NCI-H345 (cell line): ENCODE results near the gene NPPC.

Experiments
- DNase-seq: peaks from one replicate; lab custom pipeline; 2025; lab: John Stamatoyannopoulos, UW

Gene NPPC

GRCh38 chr2:231884438-231885140, 41.6 kb downstream of the NPPC start:
- DNase-seq = peak; percentile 76

GRCh38 chr2:231883468-231883881, 42.7 kb downstream of the NPPC start:
- DNase-seq = peak; percentile 11

- no peak for DNase-seq
Measured at GRCh38 chr2:231882646-231883045, 43.5 kb downstream of the NPPC start.

- DNase-seq = peak; percentile 47
Measured at GRCh38 chr2:231880371-231880770, 45.8 kb downstream of the NPPC start.

- no peak for DNase-seq
Measured at GRCh38 chr2:231879216-231879615, 47.0 kb downstream of the NPPC start.

- DNase-seq = no peak
Measured at GRCh38 chr2:231877533-231878456, 48.4 kb downstream of the NPPC start.

GRCh38 chr2:231874944-231875343, 51.3 kb downstream of the NPPC start:
- DNase-seq = no peak
